ENCODE measurements around the gene HRH2.
"Not testable (repeated sequence)": the region's sequence is repeated elsewhere in the genome, so short reads cannot be mapped to it uniquely, and the experiment has no call there.

The HRH2 gene

GRCh38 chr5:175714479-175715085 is 56.7 kb downstream of the HRH2 start:
- no peak for DNase-seq (ENCODE audit: low spot score)

- DNase-seq (ENCODE audit: low spot score): no peak
Observed at GRCh38 chr5:175715627-175716522, 58.0 kb downstream of the HRH2 start.

- DNase-seq (ENCODE audit: low spot score): no peak
Observed at GRCh38 chr5:175717837-175718236, 60.0 kb downstream of the HRH2 start.

- no peak for DNase-seq (ENCODE audit: low spot score)
Observed at GRCh38 chr5:175718401-175719108, 60.7 kb downstream of the HRH2 start.

- DNase-seq (ENCODE audit: low spot score): not testable (repeated sequence)
Observed at GRCh38 chr5:175719109-175719432, 61.2 kb downstream of the HRH2 start.

GRCh38 chr5:175724314-175725275 is 66.7 kb downstream of the HRH2 start:
- DNase-seq (ENCODE audit: low spot score): no peak

GRCh38 chr5:175728316-175728715 is 70.4 kb downstream of the HRH2 start:
- no peak for DNase-seq (ENCODE audit: low spot score)

- peak; percentile 21 for DNase-seq (ENCODE audit: low spot score)
Observed at GRCh38 chr5:175728885-175729828, 71.3 kb downstream of the HRH2 start.

GRCh38 chr5:175729829-175730277 is 72.0 kb downstream of the HRH2 start:
- DNase-seq (ENCODE audit: low spot score): peak; percentile 95

- DNase-seq (ENCODE audit: low spot score): no peak
Observed at GRCh38 chr5:175731172-175731571, 73.3 kb downstream of the HRH2 start.

- no peak for DNase-seq (ENCODE audit: low spot score)
Observed at GRCh38 chr5:175731756-175732465, 74.0 kb downstream of the HRH2 start.

GRCh38 chr5:175733017-175733416 is 75.1 kb downstream of the HRH2 start:
- no peak for DNase-seq (ENCODE audit: low spot score)

GRCh38 chr5:175734016-175734415 is 76.1 kb downstream of the HRH2 start:
- DNase-seq (ENCODE audit: low spot score): no peak

GRCh38 chr5:175734501-175734900 is 76.6 kb downstream of the HRH2 start:
- no peak for DNase-seq (ENCODE audit: low spot score)

- no peak for DNase-seq (ENCODE audit: low spot score)
Observed at GRCh38 chr5:175735701-175736100, 77.8 kb downstream of the HRH2 start.

GRCh38 chr5:175736652-175737051 is 78.8 kb downstream of the HRH2 start:
- DNase-seq (ENCODE audit: low spot score): no peak

GRCh38 chr5:175737481-175737880 is 79.6 kb downstream of the HRH2 start:
- DNase-seq (ENCODE audit: low spot score): no peak

GRCh38 chr5:175738126-175738525 is 80.3 kb downstream of the HRH2 start:
- no peak for DNase-seq (ENCODE audit: low spot score)

- no peak for DNase-seq (ENCODE audit: low spot score)
Observed at GRCh38 chr5:175738602-175739133, 80.8 kb downstream of the HRH2 start.

- no peak for DNase-seq (ENCODE audit: low spot score)
Observed at GRCh38 chr5:175740014-175740413, 82.1 kb downstream of the HRH2 start.
